Measurements from ENCODE around the gene CTTN. TPM values are rescaled to one million over a fixed set of nuclear protein-coding genes. Genes with fewer than 3 reads are reported as not detected.

Gene CTTN
- total RNA-seq, result 410 and 500 TPM in 2 replicates

GRCh38 chr11:70397983-70398833 is at the start of gene CTTN:
CTTN (plus strand) TSS chr11:70398529; CDS start chr11:70407298, 8,769 bp downstream.

Other genes with a start within 250 kb of the CTTN start
- 23.3 and 28.7 TPM in 2 replicates for gene FADD, start 195.2 kb upstream of the CTTN start, total RNA-seq
- gene PPFIA1, start 127.8 kb upstream of the CTTN start, total RNA-seq, result 34.8 and 45.9 TPM in 2 replicates

Measured in smooth muscle cell of bladder (primary cell).